Thyroid gland (tissue), 4 donors: ENCODE results near the gene SLC35E3. TPM values are rescaled to one million over a fixed set of nuclear protein-coding genes. Genes with fewer than 3 reads are reported as not detected.

Source experiments
- DNase-seq, 2 donors: peaks; one replicate each; pipeline ENCODE4 v3.0.0-alpha.2; 2019
- H3K27ac ChIP-seq, 3 donors: fragments of 200-600 bp; sonication (generic); 1 replicate in 2 of 3; 2 replicates in 1 of 3; pipeline ENCODE4 v1.5.1; 2016 to 2019; ENCODE audit warnings: mild to moderate bottlenecking in 1 of 3, moderate library complexity in 1 of 3
- H3K27me3 ChIP-seq: fragments of 200-600 bp; sonication (generic); one replicate; pipeline ENCODE4 v1.5.1; 2019
- H3K36me3 ChIP-seq, 2 donors: fragments of 200-600 bp; sonication (generic); one replicate each; pipeline ENCODE4 v1.5.1; 2016 to 2019
- H3K4me1 ChIP-seq, 2 donors: fragments of 200-600 bp; sonication (generic); one replicate each; pipeline ENCODE4 v1.5.1; 2017 to 2019
- H3K4me3 ChIP-seq, 3 donors: fragments of 200-600 bp; sonication (generic); replicated peaks in 1 of 3; 1 replicate in 2 of 3; 2 replicates in 1 of 3; pipeline ENCODE4 v1.5.1; 2016; ENCODE audit warnings: mild to moderate bottlenecking in 1 of 3
- H3K9me3 ChIP-seq: fragments of 200-600 bp; sonication (generic); one replicate; pipeline ENCODE4 v1.5.1; 2017
- POLR2A ChIP-seq, 2 donors: fragments of 450-650 bp; IDR thresholded peaks; one replicate each; pipeline ENCODE4 v1.6.1; 2017; ENCODE audit warnings: antibody characterized with exemption in 2 of 2, mild to moderate bottlenecking in 2 of 2, moderate library complexity in 1 of 2
- WGBS, 2 donors: methylation state at CpG; one replicate each; pipeline ENCODE4 v1.1.5; 2017; 5-methylcytosine and 5-hydroxymethylcytosine counted together
- intact Hi-C: fragments of 100-400 bp; cut with DNase I; formaldehyde crosslinking; loops from one replicate; pipeline ENCODE4 v1.15.1; 2023
- total RNA-seq, 4 donors: library from RNA; depleted of rRNA; stranded (reverse); fragments of >200 nt; gene quantifications; one replicate each; pipeline ENCODE4 v1.2.3, GENCODE V29; 2016
- TF ChIP-seq, protein P1 (sequence below), 6 experiments: fragments of 200-600 bp in 3 of 6; fragments of 450-650 bp in 3 of 6; sonication (generic) in 3 of 6; IDR thresholded peaks; one replicate each; pipeline ENCODE4 v1.5.1; 2016 to 2019; ENCODE audit warnings: antibody characterized with exemption in 6 of 6, mild to moderate bottlenecking in 2 of 6, inconsistent platforms in 1 of 6, moderate library complexity in 1 of 6

Gene SLC35E3
- total RNA-seq, 4 donors from 2014 or later: 2.1 to 4.0 (median 2.3) TPM

- TF ChIP-seq, protein P1, sequence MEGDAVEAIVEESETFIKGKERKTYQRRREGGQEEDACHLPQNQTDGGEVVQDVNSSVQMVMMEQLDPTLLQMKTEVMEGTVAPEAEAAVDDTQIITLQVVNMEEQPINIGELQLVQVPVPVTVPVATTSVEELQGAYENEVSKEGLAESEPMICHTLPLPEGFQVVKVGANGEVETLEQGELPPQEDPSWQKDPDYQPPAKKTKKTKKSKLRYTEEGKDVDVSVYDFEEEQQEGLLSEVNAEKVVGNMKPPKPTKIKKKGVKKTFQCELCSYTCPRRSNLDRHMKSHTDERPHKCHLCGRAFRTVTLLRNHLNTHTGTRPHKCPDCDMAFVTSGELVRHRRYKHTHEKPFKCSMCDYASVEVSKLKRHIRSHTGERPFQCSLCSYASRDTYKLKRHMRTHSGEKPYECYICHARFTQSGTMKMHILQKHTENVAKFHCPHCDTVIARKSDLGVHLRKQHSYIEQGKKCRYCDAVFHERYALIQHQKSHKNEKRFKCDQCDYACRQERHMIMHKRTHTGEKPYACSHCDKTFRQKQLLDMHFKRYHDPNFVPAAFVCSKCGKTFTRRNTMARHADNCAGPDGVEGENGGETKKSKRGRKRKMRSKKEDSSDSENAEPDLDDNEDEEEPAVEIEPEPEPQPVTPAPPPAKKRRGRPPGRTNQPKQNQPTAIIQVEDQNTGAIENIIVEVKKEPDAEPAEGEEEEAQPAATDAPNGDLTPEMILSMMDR (IDR thresholded peaks at IDR 0.05): no peak
- TF ChIP-seq POLR2A (IDR thresholded peaks at IDR 0.05): no peak
- WGBS, 2 donors: 73 to 95% methylated on average over 1 of the region's 1 CpG
- no peaks in the 10 kb centered on the region for H3K27me3 ChIP-seq
- peak overlapping the region in 1 of 3 donors; percentile 34 for H3K27ac ChIP-seq
- H3K36me3 ChIP-seq: peaks cover 0 to 29% of the 10 kb centered on the region in 2 donors
- no peak overlapping the region for H3K4me3 ChIP-seq
- H3K9me3 ChIP-seq: no peaks in the 10 kb centered on the region
- H3K4me1 ChIP-seq: peaks cover 5 to 6% of the 10 kb centered on the region in 2 donors
- DNase-seq: no peak
- intact Hi-C loops: no loop called here
These were observed 66.7 kb downstream of the SLC35E3 start for GRCh38 chr12:68812553-68813241.

DNA sequence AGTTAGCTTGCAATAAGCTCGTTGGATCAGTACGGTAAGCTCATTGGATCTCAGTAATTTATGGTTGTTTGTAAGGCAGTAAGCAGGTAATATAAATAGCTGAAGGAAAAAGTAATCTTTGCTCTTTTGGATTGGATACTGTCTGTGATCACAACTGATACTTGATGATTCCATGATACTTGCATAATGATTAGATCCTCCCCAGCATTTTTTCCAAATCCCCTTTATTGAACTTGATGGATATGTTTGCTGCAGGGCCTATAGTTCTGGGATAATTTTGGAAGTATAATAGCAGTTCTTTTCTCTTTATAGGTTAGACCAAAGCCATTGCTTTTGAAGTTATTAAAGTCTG lies 67.2 kb downstream of the SLC35E3 start:
- Histone ChIP-seq H3K9me3 (no peaks in the 10 kb centered on the region), H3K27ac (no peak overlapping the region), H3K27me3 (no peaks in the 10 kb centered on the region), H3K4me3 (no peak overlapping the region), H3K4me1 (peaks cover 5 to 6% of the 10 kb centered on the region in 2 donors), H3K36me3 (peaks cover 0 to 33% of the 10 kb centered on the region in 2 donors)
- intact Hi-C loops: no loop called here
- no peak for DNase-seq
- no peak for TF ChIP-seq POLR2A (IDR thresholded peaks at IDR 0.05)
- TF ChIP-seq, protein P1 (IDR thresholded peaks at IDR 0.05): no peak
- 85 to 93% methylated on average over 2 of the region's 2 CpGs for WGBS, 2 donors

DNA sequence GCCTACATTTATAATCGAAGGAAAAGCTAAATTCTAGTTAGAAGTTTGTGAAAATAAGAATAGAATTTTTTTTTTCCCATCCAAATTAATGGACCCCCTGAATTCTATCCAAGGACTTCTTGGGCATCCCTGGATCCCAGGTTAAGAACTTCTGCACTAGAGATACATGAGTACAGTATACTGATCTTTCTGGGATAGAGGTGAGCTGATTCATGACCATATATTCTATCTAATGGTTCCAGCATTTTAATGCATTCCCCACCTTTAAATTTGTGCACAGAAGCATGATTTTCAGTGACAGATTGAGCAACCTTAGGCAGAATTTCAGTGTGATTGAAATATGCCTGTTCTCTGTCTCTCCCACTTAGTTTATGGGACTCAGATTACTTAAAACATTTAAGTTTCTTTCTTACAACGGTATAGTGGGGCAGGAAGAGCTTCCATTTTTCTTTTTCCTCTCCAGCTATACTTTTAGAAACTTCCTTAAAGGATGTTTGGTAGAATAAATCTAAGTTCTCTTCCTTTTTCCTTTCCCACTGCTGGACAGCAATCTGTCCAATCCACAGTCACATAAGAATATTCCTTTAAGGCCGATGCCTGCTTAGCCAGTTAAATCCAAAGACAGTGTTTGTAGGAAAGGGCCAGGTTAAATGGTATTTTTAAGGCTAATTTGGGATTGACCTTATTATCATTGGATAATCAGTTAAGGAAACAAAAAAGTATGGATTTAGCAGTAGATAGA lies 68.7 kb downstream of the SLC35E3 start:
- H3K27ac ChIP-seq: no peak overlapping the region
- H3K4me1 ChIP-seq: peaks cover 0 to 6% of the 10 kb centered on the region in 2 donors
- no peaks in the 10 kb centered on the region for H3K9me3 ChIP-seq
- DNase-seq: no peak
- H3K27me3 ChIP-seq: no peaks in the 10 kb centered on the region
- TF ChIP-seq POLR2A (IDR thresholded peaks at IDR 0.05): no peak
- TF ChIP-seq, protein P1 (IDR thresholded peaks at IDR 0.05): no peak
- no peak overlapping the region for H3K4me3 ChIP-seq
- 82 to 90% methylated on average over 3 of the region's 3 CpGs for WGBS, 2 donors
- H3K36me3 ChIP-seq: peaks cover 4 to 42% of the 10 kb centered on the region in 2 donors
- intact Hi-C loops: no loop called here

- no peak for DNase-seq
- Histone ChIP-seq H3K27ac (no peak overlapping the region), H3K36me3 (peaks cover 7 to 46% of the 10 kb centered on the region in 2 donors), H3K9me3 (no peaks in the 10 kb centered on the region), H3K4me1 (peaks cover 0 to 6% of the 10 kb centered on the region in 2 donors), H3K4me3 (no peak overlapping the region), H3K27me3 (no peaks in the 10 kb centered on the region)
- intact Hi-C loops: no loop called here
- WGBS, 2 donors: 88 to 92% methylated on average over 5 of the region's 5 CpGs
- TF ChIP-seq POLR2A (IDR thresholded peaks at IDR 0.05): no peak
- TF ChIP-seq, protein P1 (IDR thresholded peaks at IDR 0.05): no peak
These were observed 69.4 kb downstream of the SLC35E3 start for GRCh38 chr12:68815232-68815927.
